Ovary (tissue), 9 donors: ENCODE results near the gene XPO1. TPM values are rescaled to one million over a fixed set of nuclear protein-coding genes. Genes with fewer than 3 reads are reported as not detected.
"Not testable (repeated sequence)": the region's sequence is repeated elsewhere in the genome, so short reads cannot be mapped to it uniquely, and the experiment has no call there.

Source experiments
- DNase-seq, 5 donors: peaks; one replicate each; pipeline ENCODE4 v3.0.0-alpha.2; 2019 to 2020
- H3K27ac ChIP-seq, 2 donors: fragments of 200-600 bp; one replicate each; pipeline versions ENCODE4 v1.5.1 to v1.8.0; 2019 to 2022
- H3K27me3 ChIP-seq: fragments of 200-600 bp; one replicate; pipeline ENCODE4 v1.8.0; 2022
- H3K36me3 ChIP-seq: fragments of 200-600 bp; sonication (generic); one replicate; pipeline ENCODE4 v1.5.1; 2019
- H3K4me1 ChIP-seq: one replicate; pipeline ENCODE4 v1.8.1; 2013; ENCODE audit warnings: mild to moderate bottlenecking, moderate library complexity; ENCODE audit not compliant: insufficient read depth
- H3K4me3 ChIP-seq: fragments of 200-600 bp; sonication (generic); one replicate; pipeline ENCODE4 v1.5.1; 2017
- H3K9me3 ChIP-seq, 2 donors: fragments of 200-600 bp in 1 of 2; sonication (generic) in 1 of 2; one replicate each; pipeline versions ENCODE4 v1.5.1 to v1.8.1; 2013 to 2019; ENCODE audit warnings: mild to moderate bottlenecking in 1 of 2, moderate library complexity in 1 of 2
- CTCF ChIP-seq, 3 donors: fragments of 450-650 bp in 2 of 3; fragments of 200-600 bp in 1 of 3; IDR thresholded peaks; one replicate each; pipeline versions ENCODE4 v1.5.1 to v1.8.0; 2016 to 2022; ENCODE audit warnings: antibody characterized with exemption in 3 of 3, mild to moderate bottlenecking in 1 of 3
- EP300 ChIP-seq: sonication (generic); formaldehyde crosslinking; IDR thresholded peaks from one replicate; pipeline ENCODE4 v1.6.1; 2017; ENCODE audit warnings: antibody characterized with exemption
- POLR2A ChIP-seq: fragments of 450-650 bp; IDR thresholded peaks from one replicate; pipeline ENCODE4 v1.6.1; 2017; ENCODE audit warnings: antibody characterized with exemption, mild to moderate bottlenecking, moderate library complexity
- WGBS, 3 donors: extraction: QIAGEN DNeasy Blood & Tissue Kit in 1 of 3; methylation state at CpG; one replicate each; pipeline versions ENCODE4 v1.1.5 to v1.1.7; 2013 to 2017; 5-methylcytosine and 5-hydroxymethylcytosine counted together
- intact Hi-C, 4 donors: fragments of 100-400 bp; cut with DNase I; formaldehyde crosslinking; loops; one replicate each; pipeline versions ENCODE4 v1.11.0 to v1.15.1; 2022 to 2023
- polyA plus RNA-seq, 2 donors: library from polyadenylated mRNA; stranded (reverse); fragments of 200-250 nt in 1 of 2; fragments of 350-450 nt in 1 of 2; fragmentation: Illumina TruSeq in 1 of 2; extraction: RNeasy Lipid Tissue Mini Kit (QIAGEN cat#74804) in 1 of 2; gene quantifications; one replicate each; pipeline ENCODE4 v1.2.3, GENCODE V29; 2013 to 2014
- total RNA-seq, 7 donors: library from RNA; depleted of rRNA in 2 of 7; stranded (reverse); fragments of >200 nt in 2 of 7; fragmentation: NEBNext Ultra II Directional in 3 of 7; extraction: Animal tissue kit (Norgen Biotek cat#: 25700) in 3 of 7; gene quantifications; one replicate each; pipeline versions ENCODE4 v1.1.0 to v1.2.4, GENCODE V29; 2016 to 2023
- donor health status: DM: no; HTN: no; CAD: no; lungs with moderate emphysema.
- donor health status: DM: no; HTN: no; CAD: no.
- donor health status: Bipolar disorder and iron deficiency.
- donor health status: DM: yes; HTN: yes; CAD: no.
- donor health status: DM: no; HTN: no; CAD: no.
- donor health status: DM: yes; HTN: yes; CAD: no.

Gene XPO1
- total and polyA plus RNA-seq, 9 donors = 48.0 to 211 (median 99.4) TPM

GRCh38 chr2:61456746-61457420 is 81.3 kb downstream of the XPO1 start:
- no peak overlapping the region for H3K27ac ChIP-seq
- H3K4me1 ChIP-seq = peaks cover 22% of the 10 kb centered on the region
- H3K4me3 ChIP-seq = no peak overlapping the region
- no peaks in the 10 kb centered on the region for H3K36me3 ChIP-seq
- no peaks in the 10 kb centered on the region for H3K9me3 ChIP-seq
- TF ChIP-seq EP300 = no peak
- no peak for TF ChIP-seq POLR2A
- TF ChIP-seq CTCF (IDR thresholded peaks at IDR 0.05) = no peak
- WGBS, 3 donors = 91 to 93% (median 91%) methylated on average over 6 of the region's 6 CpGs
- H3K27me3 ChIP-seq = no peaks in the 10 kb centered on the region
- intact Hi-C loops = no loop called here
- no peak for DNase-seq

GRCh38 chr2:61456070-61456745 is 81.9 kb downstream of the XPO1 start:
- Histone ChIP-seq H3K4me1 (peaks cover 22% of the 10 kb centered on the region), H3K27me3 (no peaks in the 10 kb centered on the region), H3K9me3 (no peaks in the 10 kb centered on the region), H3K4me3 (no peak overlapping the region), H3K27ac (no peak overlapping the region), H3K36me3 (no peaks in the 10 kb centered on the region)
- TF ChIP-seq POLR2A (no peak), CTCF (IDR thresholded peaks at IDR 0.05) (no peak), EP300 (no peak)
- DNase-seq = no peak
- intact Hi-C loops = no loop called here
- 52 to 56% (median 53%) methylated on average over 5 of the region's 5 CpGs for WGBS, 3 donors

GRCh38 chr2:61454972-61455371 is 83.2 kb downstream of the XPO1 start:
- DNase-seq, H3K27me3 ChIP-seq, H3K4me3 ChIP-seq, H3K9me3 ChIP-seq, H3K36me3 ChIP-seq, H3K27ac ChIP-seq, intact Hi-C loops: not testable (repeated sequence)
- WGBS, 3 donors = 96 to 98% (median 97%) methylated on average over 8 of the region's 8 CpGs
- H3K4me1 ChIP-seq = peaks cover 22% of the 10 kb centered on the region

GRCh38 chr2:61454383-61454782 is 83.8 kb downstream of the XPO1 start:
- TF ChIP-seq EP300 = no peak
- no peak for TF ChIP-seq POLR2A
- TF ChIP-seq CTCF (IDR thresholded peaks at IDR 0.05) = no peak
- DNase-seq = no peak
- H3K4me3 ChIP-seq = no peak overlapping the region
- no peaks in the 10 kb centered on the region for H3K36me3 ChIP-seq
- H3K27ac ChIP-seq = no peak overlapping the region
- H3K27me3 ChIP-seq = no peaks in the 10 kb centered on the region
- 97 to 98% (median 98%) methylated on average over 5 of the region's 5 CpGs for WGBS, 3 donors
- peaks cover 22% of the 10 kb centered on the region for H3K4me1 ChIP-seq
- intact Hi-C loops = no loop called here
- H3K9me3 ChIP-seq = no peaks in the 10 kb centered on the region

- Histone ChIP-seq H3K27ac (no peak overlapping the region), H3K4me1 (peaks cover 15% of the 10 kb centered on the region), H3K9me3 (no peaks in the 10 kb centered on the region), H3K36me3 (no peaks in the 10 kb centered on the region), H3K4me3 (no peak overlapping the region), H3K27me3 (no peaks in the 10 kb centered on the region)
- intact Hi-C loops = no loop called here
- WGBS, 3 donors = 86 to 97% (median 94%) methylated on average over 8 of the region's 8 CpGs
- TF ChIP-seq POLR2A = no peak
- TF ChIP-seq EP300 = no peak
- no peak for TF ChIP-seq CTCF (IDR thresholded peaks at IDR 0.05)
- no peak for DNase-seq
Observed at GRCh38 chr2:61452392-61452791, 85.8 kb downstream of the XPO1 start.
